ENCODE measurements around the gene KANK4.

The KANK4 gene

DNA sequence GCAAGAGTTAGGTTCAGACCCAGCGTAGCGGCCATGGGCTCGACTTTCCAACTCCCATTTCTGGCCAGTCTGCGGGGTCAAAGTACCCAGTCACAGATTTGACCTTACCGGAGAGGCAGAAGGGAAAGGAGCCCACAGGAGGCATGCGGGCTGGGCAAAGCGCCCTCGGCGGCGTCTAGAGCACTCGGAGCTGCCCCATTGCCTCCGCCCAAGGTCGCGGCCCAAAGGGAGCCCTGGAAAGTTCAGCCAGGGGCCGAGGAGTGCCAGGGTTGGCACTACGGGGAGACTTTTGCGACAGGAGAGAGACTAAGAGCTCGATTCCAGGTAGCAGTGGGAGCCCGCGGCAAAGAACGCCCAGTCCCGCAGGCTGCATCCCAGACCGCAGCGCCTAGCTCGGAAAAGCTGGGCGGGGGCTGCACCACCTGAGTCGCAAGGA lies 896 bp downstream of the KANK4 start:
- TF ChIP-seq, protein P1, sequence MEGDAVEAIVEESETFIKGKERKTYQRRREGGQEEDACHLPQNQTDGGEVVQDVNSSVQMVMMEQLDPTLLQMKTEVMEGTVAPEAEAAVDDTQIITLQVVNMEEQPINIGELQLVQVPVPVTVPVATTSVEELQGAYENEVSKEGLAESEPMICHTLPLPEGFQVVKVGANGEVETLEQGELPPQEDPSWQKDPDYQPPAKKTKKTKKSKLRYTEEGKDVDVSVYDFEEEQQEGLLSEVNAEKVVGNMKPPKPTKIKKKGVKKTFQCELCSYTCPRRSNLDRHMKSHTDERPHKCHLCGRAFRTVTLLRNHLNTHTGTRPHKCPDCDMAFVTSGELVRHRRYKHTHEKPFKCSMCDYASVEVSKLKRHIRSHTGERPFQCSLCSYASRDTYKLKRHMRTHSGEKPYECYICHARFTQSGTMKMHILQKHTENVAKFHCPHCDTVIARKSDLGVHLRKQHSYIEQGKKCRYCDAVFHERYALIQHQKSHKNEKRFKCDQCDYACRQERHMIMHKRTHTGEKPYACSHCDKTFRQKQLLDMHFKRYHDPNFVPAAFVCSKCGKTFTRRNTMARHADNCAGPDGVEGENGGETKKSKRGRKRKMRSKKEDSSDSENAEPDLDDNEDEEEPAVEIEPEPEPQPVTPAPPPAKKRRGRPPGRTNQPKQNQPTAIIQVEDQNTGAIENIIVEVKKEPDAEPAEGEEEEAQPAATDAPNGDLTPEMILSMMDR (IDR thresholded peaks at IDR 0.05): no peak

DNA sequence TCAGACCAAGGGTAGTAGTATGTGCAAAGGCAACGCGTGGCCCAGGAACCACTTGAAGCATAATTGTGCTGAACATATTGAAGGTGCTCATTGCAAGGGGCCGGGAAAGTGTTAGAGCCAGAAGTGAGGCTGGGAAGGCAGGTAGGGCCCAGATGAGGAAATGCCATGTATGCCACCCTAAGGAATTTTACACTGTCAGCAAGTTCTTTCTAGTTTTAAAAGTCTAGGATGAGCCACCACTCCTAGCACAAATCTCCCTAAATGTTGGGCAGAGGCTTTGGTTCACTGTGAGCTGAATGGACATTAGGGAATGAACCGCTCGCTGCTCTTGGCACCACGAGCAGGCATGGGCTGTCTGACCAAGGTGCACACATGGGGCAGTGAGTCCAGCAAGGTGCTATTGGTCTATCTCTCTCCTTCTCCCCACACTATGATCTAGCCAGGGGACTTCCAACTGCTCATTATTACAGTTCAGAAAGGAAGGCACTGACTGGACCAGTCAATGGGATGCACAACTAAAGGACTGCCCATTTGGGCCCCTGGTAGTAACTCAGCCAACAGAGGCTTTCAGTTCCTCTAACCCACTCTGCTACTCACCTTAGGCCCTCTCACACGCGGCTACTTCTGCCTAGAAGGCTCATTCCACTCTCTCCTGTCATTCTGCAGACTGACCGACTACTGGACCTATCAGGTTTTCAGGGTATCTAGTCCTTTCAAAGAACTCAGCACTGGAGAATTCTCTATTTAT lies 2.0 kb downstream of the KANK4 start:
- TF ChIP-seq, protein P1 (IDR thresholded peaks at IDR 0.05): no peak

DNA sequence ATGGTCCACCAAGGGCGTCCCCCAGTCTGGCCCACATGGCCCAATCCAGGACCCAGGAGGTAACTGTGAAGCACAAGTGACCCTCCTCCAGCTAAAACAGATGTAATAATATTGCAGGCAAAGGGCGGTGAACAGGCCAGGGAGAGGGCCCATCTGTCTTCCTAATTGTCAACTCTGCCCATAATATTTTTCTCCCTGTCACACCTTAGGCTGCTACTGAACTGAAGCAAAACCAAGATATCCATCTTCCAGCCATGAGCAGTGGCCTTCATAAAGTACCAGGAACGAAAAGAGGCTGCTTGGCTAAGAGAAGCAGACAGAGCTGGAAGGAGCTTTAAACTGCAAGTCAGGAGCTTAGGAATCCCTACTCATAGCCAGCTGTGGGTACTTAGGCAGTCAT lies 3.1 kb downstream of the KANK4 start:
- TF ChIP-seq, protein P1 (IDR thresholded peaks at IDR 0.05): no peak

DNA sequence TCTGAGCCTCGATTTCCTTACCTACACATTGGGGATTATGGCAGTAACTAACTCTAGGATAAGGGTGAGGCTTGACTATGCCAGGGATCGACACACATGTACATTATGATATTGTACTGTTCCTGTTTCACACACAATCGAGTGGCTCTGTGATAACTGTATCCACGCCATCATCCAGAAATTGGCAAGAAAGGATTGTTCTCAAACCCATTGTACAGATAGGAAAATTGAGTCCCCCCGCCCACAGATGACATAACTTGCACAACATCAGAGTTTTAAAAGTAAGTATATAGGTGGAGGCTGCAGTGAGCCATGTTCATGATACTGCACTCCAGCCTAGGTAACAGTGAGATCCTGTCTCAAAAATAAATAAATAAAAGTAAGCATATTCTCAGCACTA lies 3.8 kb downstream of the KANK4 start:
- TF ChIP-seq, protein P1 (IDR thresholded peaks at IDR 0.05): no peak

DNA sequence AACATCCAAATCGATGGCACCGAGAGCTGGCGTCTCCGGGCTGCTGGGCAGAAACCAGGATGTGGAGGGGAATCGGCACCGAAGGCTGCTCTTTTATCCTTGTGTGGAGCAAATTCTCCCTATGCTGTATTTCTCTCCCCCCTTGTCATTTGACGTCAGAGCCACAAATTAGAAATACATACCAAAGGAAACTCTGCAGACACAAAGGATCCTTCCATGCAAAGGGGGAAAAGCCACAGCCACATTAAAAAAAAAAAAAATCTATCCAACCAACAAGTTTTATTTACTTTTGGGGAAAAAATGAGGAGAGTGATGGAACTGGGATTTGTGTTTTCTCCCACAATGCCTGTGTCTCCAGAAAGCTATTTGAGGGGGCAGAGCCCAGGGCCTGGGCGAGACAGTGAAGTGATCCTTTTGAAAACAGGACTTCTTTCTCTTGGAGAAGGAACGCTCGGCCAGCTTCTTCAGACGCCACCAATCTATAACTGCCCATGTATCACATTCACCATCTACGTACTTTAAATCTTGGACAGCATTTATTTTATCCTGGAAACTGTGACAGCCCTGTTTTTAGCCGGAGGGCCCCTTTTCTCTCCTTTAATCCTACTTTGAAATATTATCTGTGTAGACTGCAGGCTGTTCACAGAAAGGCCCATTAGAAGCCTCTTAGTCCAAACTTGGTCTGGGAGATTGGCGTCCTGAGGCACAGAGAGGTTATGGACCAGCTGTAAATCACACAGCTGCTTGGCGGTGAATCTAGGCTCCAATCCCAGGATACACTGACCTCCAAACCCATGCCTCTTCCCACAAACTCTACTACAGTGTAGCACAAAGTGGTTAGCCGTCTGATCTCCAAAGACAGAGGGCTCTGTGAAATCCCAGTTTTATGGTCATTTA lies 4.5 kb downstream of the KANK4 start:
- TF ChIP-seq, protein P1 (IDR thresholded peaks at IDR 0.05): no peak

DNA sequence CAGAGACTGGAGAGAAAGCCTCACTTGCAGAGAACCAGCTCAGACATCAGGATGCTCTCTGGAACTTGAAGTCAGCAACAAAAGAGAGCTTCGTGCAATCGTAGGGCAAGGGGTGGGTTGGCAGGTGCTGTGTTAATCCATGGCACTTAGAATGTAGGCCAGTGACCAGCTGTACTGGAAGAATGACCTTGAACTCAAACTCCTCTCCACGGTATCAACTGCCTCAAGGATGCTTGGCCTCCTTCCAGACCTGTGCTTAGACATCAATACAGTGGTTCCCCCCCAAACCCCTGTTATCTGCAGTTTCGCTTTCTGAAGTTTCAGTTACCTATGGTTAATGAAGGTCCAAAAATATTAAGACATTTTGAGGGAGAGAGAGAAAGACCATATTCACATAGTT lies 6.5 kb downstream of the KANK4 start:
- TF ChIP-seq, protein P1 (IDR thresholded peaks at IDR 0.05): no peak

DNA sequence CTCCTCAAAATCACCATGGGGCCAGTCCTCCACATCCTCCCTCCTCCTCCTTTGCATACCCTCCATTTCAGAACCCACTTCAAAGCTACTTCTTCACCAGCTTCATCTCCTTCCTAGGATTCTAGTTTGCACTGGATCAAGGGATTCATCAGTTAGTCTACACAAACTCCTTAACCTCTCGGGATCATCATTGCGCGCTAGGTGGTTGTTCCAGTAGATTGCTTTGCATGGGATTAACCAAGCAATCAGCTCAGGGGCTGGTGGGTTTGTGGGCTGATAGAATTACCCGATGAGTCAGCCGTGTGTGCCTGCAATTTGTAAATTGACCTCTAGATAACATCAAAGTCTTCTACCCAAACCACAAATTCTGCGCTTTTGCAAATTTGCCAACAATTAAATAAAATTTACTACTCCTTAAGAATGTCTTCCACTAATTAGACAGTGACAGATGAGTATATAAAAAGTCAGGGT lies 7.7 kb downstream of the KANK4 start:
- TF ChIP-seq, protein P1 (IDR thresholded peaks at IDR 0.05): no peak

Data from LNCAP (cell line).